OCI-LY1 (cell line): Measurements from ENCODE around the gene RYR1.

Experiments
- H2AFZ ChIP-seq: fragments of 200-600 bp; sonication (generic), shearing (Covaris generic); 2 replicates; pipeline ENCODE4 v1.6.0; 2014; ENCODE audit warnings: antibody characterized with exemption, mild to moderate bottlenecking, low read length
- H3F3A ChIP-seq: fragments of 200-600 bp; sonication (generic), shearing (Covaris generic); 2 replicates; pipeline ENCODE4 v1.6.0; 2014; ENCODE audit warnings: mild to moderate bottlenecking, antibody characterized with exemption, low read length, moderate library complexity; ENCODE audit not compliant: insufficient read depth
- H3K27ac ChIP-seq: fragments of 200-600 bp; sonication (generic); 2 replicates; pipeline ENCODE4 v1.5.1; 2014; ENCODE audit warnings: low read length, mixed run types, mild to moderate bottlenecking, low read depth; ENCODE audit not compliant: poor library complexity, severe bottlenecking
- H3K27me3 ChIP-seq: fragments of 200-600 bp; sonication (generic); 2 replicates; pipeline ENCODE4 v1.6.0; 2014; ENCODE audit warnings: antibody characterized with exemption, mild to moderate bottlenecking, low read length, moderate library complexity; ENCODE audit not compliant: insufficient read depth
- H3K36me3 ChIP-seq: fragments of 200-600 bp; sonication (generic); 2 replicates; pipeline ENCODE4 v1.6.1; 2014; ENCODE audit warnings: mild to moderate bottlenecking, antibody characterized with exemption, low read length, moderate library complexity, mixed read lengths; ENCODE audit not compliant: insufficient read depth
- H3K4me1 ChIP-seq: fragments of 200-600 bp; sonication (generic); 2 replicates; pipeline ENCODE4 v1.5.1; 2014; ENCODE audit warnings: mild to moderate bottlenecking, low read length, moderate library complexity; ENCODE audit not compliant: insufficient read depth, severe bottlenecking
- H3K4me2 ChIP-seq: fragments of 200-600 bp; sonication (generic), shearing (Covaris generic); 2 replicates; pipeline ENCODE4 v1.6.1; 2014; ENCODE audit warnings: low read length
- H3K4me3 ChIP-seq: fragments of 200-600 bp; sonication (generic); 2 replicates; pipeline ENCODE4 v1.5.1; 2014; ENCODE audit warnings: low read length, low read depth, mild to moderate bottlenecking, mixed read lengths; ENCODE audit not compliant: poor library complexity, severe bottlenecking
- H3K79me2 ChIP-seq: fragments of 200-600 bp; shearing (Covaris generic); 2 replicates; pipeline ENCODE4 v1.6.1; 2016; ENCODE audit warnings: mixed run types, low read length, mixed read lengths; ENCODE audit not compliant: insufficient read depth
- H3K9ac ChIP-seq: fragments of 200-600 bp; sonication (generic), shearing (Covaris generic); 2 replicates; pipeline ENCODE4 v1.6.1; 2014; ENCODE audit warnings: mild to moderate bottlenecking, low read length, mixed read lengths
- H3K9me2 ChIP-seq: fragments of 200-600 bp; sonication (generic), shearing (Covaris generic); 2 replicates; pipeline ENCODE4 v1.6.1; 2014; ENCODE audit warnings: low read depth, mild to moderate bottlenecking, low read length, mixed read lengths
- H3K9me3 ChIP-seq: fragments of 200-600 bp; shearing (Covaris generic); 2 replicates; pipeline ENCODE4 v1.6.1; 2014; ENCODE audit warnings: low read length, mixed read lengths
- H4K20me1 ChIP-seq: fragments of 200-600 bp; sonication (generic), shearing (Covaris generic); 2 replicates; pipeline ENCODE4 v1.6.0; 2016; ENCODE audit warnings: mild to moderate bottlenecking, low read length; ENCODE audit not compliant: insufficient read depth
- EZH2 ChIP-seq: fragments of 200-600 bp; sonication (generic), shearing (Covaris generic); IDR thresholded peaks from 2 replicates; pipeline ENCODE4 v1.8.0; 2017; ENCODE audit warnings: borderline replicate concordance, mixed run types, mild to moderate bottlenecking, antibody characterized with exemption, low read length, moderate library complexity, mixed read lengths
- TF ChIP-seq, protein P1 (sequence below): fragments of 200-600 bp; sonication (generic), shearing (Covaris generic); IDR thresholded peaks from 2 replicates; pipeline ENCODE4 v1.5.1; 2017; ENCODE audit warnings: mild to moderate bottlenecking, antibody characterized with exemption, low read length, moderate library complexity, mixed read lengths

RYR1 gene

DNA sequence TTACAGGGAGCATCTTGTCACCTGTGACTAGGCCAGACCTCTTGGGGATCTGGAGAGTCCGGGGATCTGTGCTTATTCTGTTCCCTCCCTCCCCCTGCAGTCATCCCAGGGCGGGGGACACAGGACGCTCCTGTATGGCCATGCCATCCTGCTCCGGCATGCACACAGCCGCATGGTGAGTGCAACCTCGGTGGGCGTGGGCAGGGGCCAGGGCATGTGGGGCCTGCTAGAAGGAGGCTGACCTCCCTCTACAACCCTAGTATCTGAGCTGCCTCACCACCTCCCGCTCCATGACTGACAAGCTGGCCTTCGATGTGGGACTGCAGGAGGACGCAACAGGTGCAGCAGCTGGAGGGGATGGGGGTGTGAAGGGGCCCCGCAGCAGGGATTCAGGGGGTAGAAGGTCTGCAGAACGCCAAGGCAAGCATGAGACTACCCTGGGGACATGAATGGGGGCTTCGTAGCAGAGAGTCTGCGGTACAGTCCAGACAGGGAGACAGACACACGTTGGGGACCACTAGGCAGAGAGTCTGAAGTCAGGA lies 10.0 kb downstream of the RYR1 start:
- no peaks in the 10 kb centered on the region for H4K20me1 ChIP-seq
- H3K9me2 ChIP-seq, result no peaks in the 10 kb centered on the region
- H3K4me1 ChIP-seq, result no peaks in the 10 kb centered on the region
- no peaks in the 10 kb centered on the region for H3F3A ChIP-seq
- H3K9me3 ChIP-seq, result no peaks in the 10 kb centered on the region
- no peak overlapping the region for H3K4me2 ChIP-seq
- H3K79me2 ChIP-seq, result no peaks in the 10 kb centered on the region
- H2AFZ ChIP-seq, result no peak overlapping the region
- no peak overlapping the region for H3K4me3 ChIP-seq
- H3K9ac ChIP-seq, result no peak overlapping the region
- no peak overlapping the region for H3K27ac ChIP-seq
- H3K36me3 ChIP-seq, result no peaks in the 10 kb centered on the region
- TF ChIP-seq, protein P1, sequence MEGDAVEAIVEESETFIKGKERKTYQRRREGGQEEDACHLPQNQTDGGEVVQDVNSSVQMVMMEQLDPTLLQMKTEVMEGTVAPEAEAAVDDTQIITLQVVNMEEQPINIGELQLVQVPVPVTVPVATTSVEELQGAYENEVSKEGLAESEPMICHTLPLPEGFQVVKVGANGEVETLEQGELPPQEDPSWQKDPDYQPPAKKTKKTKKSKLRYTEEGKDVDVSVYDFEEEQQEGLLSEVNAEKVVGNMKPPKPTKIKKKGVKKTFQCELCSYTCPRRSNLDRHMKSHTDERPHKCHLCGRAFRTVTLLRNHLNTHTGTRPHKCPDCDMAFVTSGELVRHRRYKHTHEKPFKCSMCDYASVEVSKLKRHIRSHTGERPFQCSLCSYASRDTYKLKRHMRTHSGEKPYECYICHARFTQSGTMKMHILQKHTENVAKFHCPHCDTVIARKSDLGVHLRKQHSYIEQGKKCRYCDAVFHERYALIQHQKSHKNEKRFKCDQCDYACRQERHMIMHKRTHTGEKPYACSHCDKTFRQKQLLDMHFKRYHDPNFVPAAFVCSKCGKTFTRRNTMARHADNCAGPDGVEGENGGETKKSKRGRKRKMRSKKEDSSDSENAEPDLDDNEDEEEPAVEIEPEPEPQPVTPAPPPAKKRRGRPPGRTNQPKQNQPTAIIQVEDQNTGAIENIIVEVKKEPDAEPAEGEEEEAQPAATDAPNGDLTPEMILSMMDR, result no peak
- no peak for TF ChIP-seq EZH2
- no peaks in the 10 kb centered on the region for H3K27me3 ChIP-seq

DNA sequence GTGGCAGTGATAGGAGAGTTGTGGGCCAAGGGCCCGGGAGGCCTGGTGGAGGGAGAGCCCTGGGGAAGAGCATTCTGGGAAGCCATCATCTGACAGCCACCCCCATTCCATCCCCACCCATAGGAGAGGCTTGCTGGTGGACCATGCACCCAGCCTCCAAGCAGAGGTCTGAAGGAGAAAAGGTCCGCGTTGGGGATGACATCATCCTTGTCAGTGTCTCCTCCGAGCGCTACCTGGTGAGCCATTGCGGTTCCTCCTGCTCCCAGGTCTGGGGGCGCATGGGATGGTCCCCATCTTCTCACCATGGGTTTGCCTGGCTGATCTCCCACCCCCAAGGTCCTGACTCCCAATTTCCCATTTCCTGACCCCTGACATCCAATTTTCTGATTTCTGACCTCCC lies 10.5 kb downstream of the RYR1 start:
- Histone ChIP-seq H4K20me1 (no peaks in the 10 kb centered on the region), H3K9me2 (no peaks in the 10 kb centered on the region), H3K27ac (no peak overlapping the region), H3K4me1 (no peaks in the 10 kb centered on the region), H3K9ac (no peak overlapping the region), H3F3A (no peaks in the 10 kb centered on the region), H3K79me2 (no peaks in the 10 kb centered on the region), H3K4me2 (no peak overlapping the region), H3K9me3 (no peaks in the 10 kb centered on the region), H2AFZ (no peak overlapping the region), H3K36me3 (no peaks in the 10 kb centered on the region), H3K27me3 (no peaks in the 10 kb centered on the region), H3K4me3 (no peak overlapping the region)
- TF ChIP-seq EZH2, result no peak
- TF ChIP-seq, protein P1, result no peak

DNA sequence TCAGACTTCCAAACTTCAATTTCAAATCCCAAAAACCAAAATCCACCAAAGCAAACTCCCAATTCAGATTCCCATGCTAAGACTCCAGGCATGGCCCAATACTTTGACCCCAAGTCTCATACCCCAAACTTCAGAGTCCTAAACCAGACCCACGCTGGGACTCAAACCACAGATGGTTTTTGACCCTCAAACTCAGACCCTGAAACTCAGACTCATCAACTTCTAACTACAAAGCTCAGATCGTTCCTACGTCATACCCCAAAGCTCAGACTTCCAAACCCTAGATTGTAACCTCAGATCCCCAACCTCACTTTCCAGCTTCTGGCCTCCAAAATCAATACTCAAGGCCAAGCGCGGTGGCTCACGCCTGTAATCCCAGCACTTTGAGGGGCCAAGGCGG lies 11.9 kb downstream of the RYR1 start:
- no peaks in the 10 kb centered on the region for H3F3A ChIP-seq

More for the DNA sequence above, 11.9 kb downstream of the RYR1 start:
- Histone ChIP-seq H3K27ac (no peak overlapping the region), H3K9me2 (no peaks in the 10 kb centered on the region), H3K4me2 (no peak overlapping the region), H3K27me3 (no peaks in the 10 kb centered on the region), H3K79me2 (no peaks in the 10 kb centered on the region), H3K36me3 (no peaks in the 10 kb centered on the region), H4K20me1 (no peaks in the 10 kb centered on the region), H3K9ac (no peak overlapping the region), H3K9me3 (no peaks in the 10 kb centered on the region), H3K4me1 (no peaks in the 10 kb centered on the region), H2AFZ (no peak overlapping the region), H3K4me3 (no peak overlapping the region)
- no peak for TF ChIP-seq EZH2
- TF ChIP-seq, protein P1, result no peak
